HG02759 (cell line): ENCODE data around the gene GLI1.
"Not testable (repeated sequence)": the region's sequence is repeated elsewhere in the genome, so short reads cannot be mapped to it uniquely, and the experiment has no call there.

Experiments
- ATAC-seq: cut with Tn5 transposase; IDR thresholded peaks from one replicate; pipeline ENCODE4 v1.9.1; 2021; ENCODE audit warnings: mild to moderate bottlenecking, moderate library complexity; ENCODE audit not compliant: unreplicated experiment

Gene GLI1

GRCh38 chr12:57441393-57441792, 18.2 kb upstream of the GLI1 start:
- not testable (repeated sequence) for ATAC-seq

DNA sequence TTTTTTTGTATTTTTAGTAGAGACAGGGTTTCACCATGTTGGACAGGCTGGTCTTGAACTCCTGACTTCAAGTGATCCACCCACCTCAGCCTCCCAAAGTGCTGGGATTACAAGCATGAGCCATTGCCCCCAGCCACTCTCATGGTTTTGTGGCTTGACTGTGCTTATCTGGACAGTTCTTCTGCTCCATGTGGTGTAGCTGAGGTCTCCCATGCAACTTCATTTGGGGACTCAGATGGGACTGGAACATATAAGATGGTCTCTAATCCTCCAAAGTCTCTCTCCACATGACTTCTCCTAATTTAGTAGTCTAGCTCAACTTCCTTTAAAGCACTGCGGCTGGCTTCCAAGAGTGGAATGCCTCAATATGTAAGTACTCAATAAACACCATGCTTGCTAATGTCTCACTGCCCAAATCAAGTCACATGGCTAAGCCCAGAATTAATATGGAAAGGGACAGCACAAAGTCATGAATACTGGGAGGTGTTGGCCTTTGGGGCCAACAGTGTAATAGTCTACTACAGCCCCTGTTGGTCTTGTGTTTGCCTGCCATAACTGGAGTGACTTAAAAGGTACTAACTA, 17.6 kb upstream of the GLI1 start:
- no peak for ATAC-seq

- ATAC-seq: not testable (repeated sequence)
Measured at GRCh38 chr12:57444337-57444736, 15.2 kb upstream of the GLI1 start.

DNA sequence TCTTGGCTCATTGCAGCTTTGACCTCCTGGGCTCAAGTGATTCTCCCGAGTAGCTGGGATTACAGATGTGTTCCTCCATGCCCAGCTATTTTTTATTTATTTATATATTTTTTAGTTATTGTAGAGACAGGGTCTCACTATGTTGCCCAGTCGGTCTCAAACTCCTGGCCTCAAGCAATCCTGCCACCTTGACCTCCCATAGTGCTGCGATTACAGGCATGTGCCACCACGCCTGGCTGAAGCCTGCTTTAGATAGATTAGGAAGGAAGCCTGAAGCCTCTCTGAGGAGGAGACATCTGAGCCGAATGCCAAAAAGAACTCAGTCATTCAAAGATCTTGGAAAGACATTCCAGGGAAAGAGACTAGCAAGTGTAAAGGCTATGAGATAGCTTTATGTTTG, 14.8 kb upstream of the GLI1 start:
- no peak for ATAC-seq

DNA sequence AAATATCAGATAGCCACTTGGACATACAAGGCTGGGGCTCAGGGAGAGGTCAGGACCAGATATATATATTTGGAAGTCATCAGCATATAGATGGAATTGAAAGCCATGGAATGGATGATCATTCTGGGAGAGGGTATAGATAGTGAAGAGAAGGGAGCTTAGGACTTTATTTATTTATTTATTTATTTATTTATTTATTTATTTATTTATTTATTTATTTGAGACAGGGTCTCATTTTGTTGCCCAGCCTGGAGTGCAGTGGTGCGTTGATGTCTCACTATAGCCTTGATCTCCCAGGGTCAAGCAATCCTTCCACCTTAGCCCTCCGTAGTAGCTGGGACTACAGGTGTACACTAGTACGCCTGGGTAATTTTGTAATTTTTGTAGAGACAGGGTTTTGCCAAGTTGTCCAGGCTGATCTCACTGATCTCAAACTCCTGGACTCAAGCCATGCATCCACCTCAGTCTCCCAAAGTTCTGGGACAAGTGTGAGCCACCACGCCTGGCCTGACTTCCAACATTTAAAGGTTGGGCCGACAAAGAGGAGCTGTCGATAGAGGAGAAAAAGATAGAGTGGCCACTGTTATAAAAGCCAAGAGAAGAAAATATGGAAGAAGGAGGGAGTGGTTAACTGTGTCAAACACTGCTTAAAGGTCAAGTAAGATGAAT, 13.2 kb upstream of the GLI1 start:
- no peak for ATAC-seq

DNA sequence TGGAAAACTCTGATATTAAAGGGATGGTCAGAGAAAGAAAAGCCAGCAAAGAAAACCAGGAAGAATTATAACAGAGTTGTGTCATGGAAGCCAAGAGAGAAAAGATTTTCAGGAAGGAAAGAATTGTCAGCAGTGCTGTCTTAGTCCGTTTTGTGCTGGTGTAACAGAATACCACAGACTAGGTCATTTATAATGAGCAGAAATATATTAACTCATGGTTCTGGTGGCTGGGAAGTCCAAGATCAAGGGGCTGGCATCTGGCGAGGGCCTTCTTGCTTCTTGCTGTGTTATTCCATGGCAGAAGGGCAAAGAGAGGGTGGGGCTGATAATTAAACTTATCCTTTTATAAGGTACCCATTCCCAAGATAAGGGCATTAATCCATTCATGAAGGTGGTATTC, 10.9 kb upstream of the GLI1 start:
- no peak for ATAC-seq

GRCh38 chr12:57449375-57449774, 10.2 kb upstream of the GLI1 start:
- no peak for ATAC-seq

DNA sequence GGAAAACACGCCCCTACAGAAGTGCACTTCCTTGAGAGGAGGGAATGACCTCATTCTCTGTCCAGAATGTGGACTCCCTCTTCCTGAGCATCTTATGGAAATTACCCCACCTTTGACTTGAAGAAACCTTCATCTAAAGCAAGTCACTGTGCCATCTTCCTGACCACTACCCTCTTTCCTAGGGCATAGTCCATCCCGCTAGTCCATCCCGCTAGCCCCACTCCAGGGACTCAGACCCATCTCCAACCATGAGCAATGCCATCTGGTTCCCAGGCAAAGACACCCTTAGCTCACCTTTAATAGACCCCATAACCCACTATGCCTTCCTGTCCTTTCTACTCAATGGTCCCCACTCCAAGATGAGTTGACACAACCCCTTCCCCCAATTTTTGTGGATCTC, 9.5 kb upstream of the GLI1 start:
- ATAC-seq: no peak

GRCh38 chr12:57451233-57451778, 8.3 kb upstream of the GLI1 start:
- ATAC-seq: no peak

- ATAC-seq: no peak
Measured at GRCh38 chr12:57452181-57452936, 7.2 kb upstream of the GLI1 start.

- ATAC-seq: no peak
Measured at GRCh38 chr12:57452937-57453509, 6.6 kb upstream of the GLI1 start.

- ATAC-seq: no peak
Measured at GRCh38 chr12:57454213-57454565, 5.4 kb upstream of the GLI1 start.

DNA sequence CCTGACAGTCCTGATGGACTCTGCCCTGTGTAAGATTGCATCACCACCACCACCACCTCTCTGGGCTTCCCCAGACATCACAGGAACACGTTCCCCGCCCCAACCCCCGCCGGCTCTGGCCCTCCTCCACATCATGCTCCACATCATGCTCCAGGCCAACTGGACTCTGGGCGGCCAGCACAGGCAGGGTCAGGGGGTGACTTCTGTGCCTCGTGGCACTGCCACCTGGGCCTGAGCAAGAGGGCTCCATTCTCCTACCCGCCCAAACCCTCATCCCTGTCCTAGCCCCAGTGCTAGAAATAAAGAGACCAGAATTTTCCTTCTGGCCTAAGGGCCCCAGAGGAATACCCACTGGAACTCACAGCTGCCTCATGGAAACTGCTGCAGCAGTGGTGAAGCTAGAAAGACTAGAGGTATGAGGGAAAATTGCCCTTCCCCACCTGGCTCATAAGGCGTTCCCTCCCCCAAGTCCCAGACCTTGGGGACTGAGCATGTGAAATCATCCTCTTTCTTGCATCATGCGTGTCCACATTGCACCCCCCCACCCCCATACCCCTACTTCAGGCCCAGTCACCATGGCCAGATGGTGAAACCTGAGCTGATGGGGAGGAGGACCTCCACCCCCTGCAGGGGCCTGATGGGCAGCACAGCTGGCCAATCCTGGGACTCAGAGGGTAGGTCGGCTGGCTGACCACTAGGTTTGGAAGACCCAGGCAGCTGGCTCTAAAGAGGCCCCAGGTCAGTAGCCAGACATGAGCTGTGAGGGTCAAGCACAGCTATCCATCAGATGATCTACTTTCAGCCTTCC, 4.8 kb upstream of the GLI1 start, which contains the start of gene INHBE:
Gene INHBE, plus strand, starts transcription at position 742 of the 808 bp plus-strand sequence. CDS start 230 bp downstream, outside the sequence.
- ATAC-seq: no peak

DNA sequence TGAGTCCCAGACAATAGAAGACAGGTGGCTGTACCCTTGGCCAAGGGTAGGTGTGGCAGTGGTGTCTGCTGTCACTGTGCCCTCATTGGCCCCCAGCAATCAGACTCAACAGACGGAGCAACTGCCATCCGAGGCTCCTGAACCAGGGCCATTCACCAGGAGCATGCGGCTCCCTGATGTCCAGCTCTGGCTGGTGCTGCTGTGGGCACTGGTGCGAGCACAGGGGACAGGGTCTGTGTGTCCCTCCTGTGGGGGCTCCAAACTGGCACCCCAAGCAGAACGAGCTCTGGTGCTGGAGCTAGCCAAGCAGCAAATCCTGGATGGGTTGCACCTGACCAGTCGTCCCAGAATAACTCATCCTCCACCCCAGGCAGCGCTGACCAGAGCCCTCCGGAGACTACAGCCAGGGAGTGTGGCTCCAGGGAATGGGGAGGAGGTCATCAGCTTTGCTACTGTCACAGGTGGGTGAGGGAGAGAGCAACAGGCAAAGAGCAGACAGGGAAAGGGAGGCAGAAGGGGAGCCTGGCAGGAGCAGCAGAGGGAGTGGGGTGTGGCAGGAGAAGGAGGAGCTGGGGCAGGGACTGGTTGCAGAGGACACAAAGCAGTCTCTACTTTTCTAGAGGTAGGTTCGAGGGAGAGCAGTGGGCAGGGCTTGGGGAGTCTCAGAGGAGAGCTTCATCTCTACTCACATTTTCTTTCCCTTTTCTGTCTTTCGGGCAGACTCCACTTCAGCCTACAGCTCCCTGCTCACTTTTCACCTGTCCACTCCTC, 4.0 kb upstream of the GLI1 start:
- ATAC-seq: no peak

- peak; percentile 34 for ATAC-seq
Measured at GRCh38 chr12:57456145-57456700, 3.4 kb upstream of the GLI1 start.

DNA sequence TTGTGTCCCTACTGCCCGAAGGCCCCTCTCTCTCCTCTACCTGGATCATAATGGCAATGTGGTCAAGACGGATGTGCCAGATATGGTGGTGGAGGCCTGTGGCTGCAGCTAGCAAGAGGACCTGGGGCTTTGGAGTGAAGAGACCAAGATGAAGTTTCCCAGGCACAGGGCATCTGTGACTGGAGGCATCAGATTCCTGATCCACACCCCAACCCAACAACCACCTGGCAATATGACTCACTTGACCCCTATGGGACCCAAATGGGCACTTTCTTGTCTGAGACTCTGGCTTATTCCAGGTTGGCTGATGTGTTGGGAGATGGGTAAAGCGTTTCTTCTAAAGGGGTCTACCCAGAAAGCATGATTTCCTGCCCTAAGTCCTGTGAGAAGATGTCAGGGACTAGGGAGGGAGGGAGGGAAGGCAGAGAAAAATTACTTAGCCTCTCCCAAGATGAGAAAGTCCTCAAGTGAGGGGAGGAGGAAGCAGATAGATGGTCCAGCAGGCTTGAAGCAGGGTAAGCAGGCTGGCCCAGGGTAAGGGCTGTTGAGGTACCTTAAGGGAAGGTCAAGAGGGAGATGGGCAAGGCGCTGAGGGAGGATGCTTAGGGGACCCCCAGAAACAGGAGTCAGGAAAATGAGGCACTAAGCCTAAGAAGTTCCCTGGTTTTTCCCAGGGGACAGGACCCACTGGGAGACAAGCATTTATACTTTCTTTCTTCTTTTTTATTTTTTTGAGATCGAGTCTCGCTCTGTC, 2.7 kb upstream of the GLI1 start:
- ATAC-seq: no peak

- no peak for ATAC-seq
Measured at GRCh38 chr12:57458665-57459054, 925 bp upstream of the GLI1 start.

- ATAC-seq: peak; percentile 55
Measured at GRCh38 chr12:57459055-57459749, 383 bp upstream of the GLI1 start.

DNA sequence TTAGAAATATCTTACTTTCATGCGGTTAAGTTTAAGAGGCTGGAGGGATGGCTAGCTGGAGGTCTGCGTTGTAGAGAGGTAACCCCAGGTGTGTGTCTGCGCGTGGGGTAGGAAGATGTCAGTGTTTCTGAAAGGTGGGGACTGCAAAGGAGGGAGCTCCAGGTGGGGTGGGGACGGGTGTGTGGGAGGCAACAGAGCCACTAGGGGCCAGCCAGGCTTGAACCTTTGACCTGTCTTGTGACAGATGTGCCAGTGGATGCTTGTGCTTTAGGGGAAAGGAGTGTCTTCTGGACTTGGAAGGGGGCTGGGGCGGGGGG, 841 bp downstream of the GLI1 start:
- ATAC-seq: no peak
